ENCODE measurements around the gene PDPN. TPM values are rescaled to one million over a fixed set of nuclear protein-coding genes. Genes with fewer than 3 reads are reported as not detected.

Gene PDPN
- total and polyA plus RNA-seq, 10 donors = 0.09 to 1.9 (median 0.38) TPM; not detected in 4

GRCh38 chr1:13605159-13605558 lies 21.5 kb downstream of the PDPN start:
- peaks cover 0 to 44% (median 0%) of the 10 kb centered on the region in 7 donors for H3K27me3 ChIP-seq (replicated peaks in 1 of 7)
- no peaks in the 10 kb centered on the region for H3K4me1 ChIP-seq
- DNase-seq = no peak
- intact Hi-C loops (cut with DNase I; ENCODE audit: low total_unique reads) = no loop called here
- H3K9me3 ChIP-seq = no peaks in the 10 kb centered on the region
- no peak overlapping the region for H3K4me3 ChIP-seq
- TF ChIP-seq POLR2A (IDR thresholded peaks at IDR 0.05) (no peak), POLR2AphosphoS5 (IDR thresholded peaks at IDR 0.05) (no peak), CTCF (IDR thresholded peaks at IDR 0.05 in 8 of 11, conservative IDR thresholded peaks at IDR 0.05 in 3 of 11) (no peak)
- WGBS, 5 donors = 50 to 73% (median 60%) methylated on average over 1 of the region's 1 CpG
- H3K27ac ChIP-seq = no peak overlapping the region
- H3K36me3 ChIP-seq = no peaks in the 10 kb centered on the region

- no peak for DNase-seq
- Histone ChIP-seq H3K4me3 (no peak overlapping the region), H3K9me3 (no peaks in the 10 kb centered on the region), H3K27me3 (replicated peaks in 1 of 7) (peaks cover 0 to 53% (median 0%) of the 10 kb centered on the region in 7 donors), H3K4me1 (no peaks in the 10 kb centered on the region), H3K27ac (no peak overlapping the region), H3K36me3 (no peaks in the 10 kb centered on the region)
- intact Hi-C loops (cut with DNase I; ENCODE audit: low total_unique reads) = no loop called here
- no peak for TF ChIP-seq CTCF (IDR thresholded peaks at IDR 0.05 in 8 of 11, conservative IDR thresholded peaks at IDR 0.05 in 3 of 11)
- TF ChIP-seq POLR2A (IDR thresholded peaks at IDR 0.05) = no peak
- no peak for TF ChIP-seq POLR2AphosphoS5 (IDR thresholded peaks at IDR 0.05)
- WGBS, 5 donors = 85 to 95% (median 90%) methylated on average over 8 of the region's 8 CpGs
Measured at GRCh38 chr1:13607002-13607401, 23.4 kb downstream of the PDPN start.

GRCh38 chr1:13616234-13616633 lies 32.6 kb downstream of the PDPN start:
- WGBS, 5 donors = 68 to 84% (median 76%) methylated on average over 5 of the region's 5 CpGs

GRCh38 chr1:13617108-13617507 lies 33.5 kb downstream of the PDPN start:
- TF ChIP-seq CTCF (IDR thresholded peaks at IDR 0.05 in 8 of 11, conservative IDR thresholded peaks at IDR 0.05 in 3 of 11) (no peak), POLR2A (IDR thresholded peaks at IDR 0.05) (no peak), POLR2AphosphoS5 (IDR thresholded peaks at IDR 0.05) (no peak)
- no peak overlapping the region for H3K27ac ChIP-seq
- DNase-seq = no peak
- 81 to 91% (median 88%) methylated on average over 4 of the region's 4 CpGs for WGBS, 5 donors
- H3K4me1 ChIP-seq = no peaks in the 10 kb centered on the region
- no peak overlapping the region for H3K4me3 ChIP-seq
- H3K9me3 ChIP-seq = no peaks in the 10 kb centered on the region
- intact Hi-C loops (cut with DNase I; ENCODE audit: low total_unique reads) = no loop called here
- H3K36me3 ChIP-seq = no peaks in the 10 kb centered on the region
- peaks cover 0 to 58% (median 0%) of the 10 kb centered on the region in 7 donors for H3K27me3 ChIP-seq (replicated peaks in 1 of 7)

More at GRCh38 chr1:13616234-13616633, 32.6 kb downstream of the PDPN start:
- H3K4me3 ChIP-seq = no peak overlapping the region
- intact Hi-C loops (cut with DNase I; ENCODE audit: low total_unique reads) = no loop called here
- H3K9me3 ChIP-seq = no peaks in the 10 kb centered on the region
- TF ChIP-seq POLR2A (IDR thresholded peaks at IDR 0.05) (no peak), POLR2AphosphoS5 (IDR thresholded peaks at IDR 0.05) (no peak), CTCF (IDR thresholded peaks at IDR 0.05 in 8 of 11, conservative IDR thresholded peaks at IDR 0.05 in 3 of 11) (no peak)
- no peaks in the 10 kb centered on the region for H3K4me1 ChIP-seq
- no peak overlapping the region for H3K27ac ChIP-seq
- no peaks in the 10 kb centered on the region for H3K36me3 ChIP-seq
- DNase-seq = no peak
- peaks cover 0 to 58% (median 0%) of the 10 kb centered on the region in 7 donors for H3K27me3 ChIP-seq (replicated peaks in 1 of 7)
